PFSK-1 (cell line): ENCODE measurements around the gene USP20.

Experiments used
- FOXP2 ChIP-seq: optimal IDR thresholded peaks from 2 replicates; pipeline ENCODE3; 2011; ENCODE audit warnings: borderline replicate concordance, control low read depth, inconsistent platforms; ENCODE audit not compliant: insufficient read depth; ENCODE audit errors: extremely low read length, extremely low read depth
- POLR2AphosphoS5 ChIP-seq: IDR thresholded peaks from 2 replicates; pipeline ENCODE4 v1.6.1; 2012; ENCODE audit warnings: low read depth, mild to moderate bottlenecking, control low read depth, low read length, moderate library complexity
- REST ChIP-seq, 2 experiments: IDR thresholded peaks; 2 replicates each; pipeline versions ENCODE4 v1.6.1 to v1.8.0; 2011 to 2012; ENCODE audit warnings: low read depth in 2 of 2, low read length in 2 of 2, control low read depth in 1 of 2, inconsistent platforms in 1 of 2, mild to moderate bottlenecking in 1 of 2, moderate library complexity in 1 of 2; ENCODE audit not compliant: insufficient read depth in 1 of 2
- SIN3A ChIP-seq: IDR thresholded peaks from 2 replicates; pipeline ENCODE4 v1.6.1; 2012; ENCODE audit warnings: mild to moderate bottlenecking, low read length, moderate library complexity, borderline replicate concordance; ENCODE audit not compliant: insufficient read depth
- TAF1 ChIP-seq: IDR thresholded peaks from 2 replicates; pipeline ENCODE4 v1.6.1; 2012; ENCODE audit warnings: low read length, control low read depth, borderline replicate concordance; ENCODE audit not compliant: insufficient read depth

The USP20 gene

GRCh38 chr9:129840034-129840433 lies 4.8 kb downstream of the USP20 start:
- no peak for TF ChIP-seq REST (IDR thresholded peaks at IDR 0.05; ENCODE audit: insufficient read depth in 1 of 2, low read depth in 2 of 2, low read length in 2 of 2)
- TF ChIP-seq FOXP2: no peak
- no peak for TF ChIP-seq SIN3A
- TF ChIP-seq TAF1: no peak
- no peak for TF ChIP-seq POLR2AphosphoS5

- TF ChIP-seq SIN3A: no peak
- TF ChIP-seq REST (IDR thresholded peaks at IDR 0.05; ENCODE audit: insufficient read depth in 1 of 2, low read depth in 2 of 2, low read length in 2 of 2): no peak
- no peak for TF ChIP-seq POLR2AphosphoS5
- TF ChIP-seq FOXP2: no peak
- TF ChIP-seq TAF1: no peak
These were observed 5.8 kb downstream of the USP20 start for GRCh38 chr9:129841071-129841470.

GRCh38 chr9:129845373-129845772 lies 10.1 kb downstream of the USP20 start:
- TF ChIP-seq FOXP2 (no peak), SIN3A (no peak), POLR2AphosphoS5 (no peak), REST (IDR thresholded peaks at IDR 0.05; ENCODE audit: insufficient read depth in 1 of 2, low read depth in 2 of 2, low read length in 2 of 2) (no peak), TAF1 (no peak)

- TF ChIP-seq TAF1: no peak
- TF ChIP-seq FOXP2: no peak
- TF ChIP-seq SIN3A: no peak
- TF ChIP-seq POLR2AphosphoS5: no peak
- no peak for TF ChIP-seq REST (IDR thresholded peaks at IDR 0.05; ENCODE audit: insufficient read depth in 1 of 2, low read depth in 2 of 2, low read length in 2 of 2)
These were observed 13.6 kb downstream of the USP20 start for GRCh38 chr9:129848712-129849441.

- TF ChIP-seq REST (IDR thresholded peaks at IDR 0.05; ENCODE audit: insufficient read depth in 1 of 2, low read depth in 2 of 2, low read length in 2 of 2): no peak
- no peak for TF ChIP-seq SIN3A
- TF ChIP-seq FOXP2: no peak
- TF ChIP-seq POLR2AphosphoS5: no peak
These were observed 14.6 kb downstream of the USP20 start for GRCh38 chr9:129849901-129850300.
